GM12878 (cell line): ENCODE results near the gene GPT2. TPM values are rescaled to one million over a fixed set of nuclear protein-coding genes. Genes with fewer than 3 reads are reported as not detected.

ENCODE experiments used
- ATAC-seq: fragments of 200-7000 bp; cut with Tn5 transposase; 3 replicates; pipeline ENCODE4 v1.9.1; 2020; ENCODE audit warnings: mild to moderate bottlenecking, moderate library complexity
- BruUV-seq: library from RNA; stranded (reverse); fragments of 400-500 nt; replicated peaks from 2 replicates; lab custom pipeline; 2021; lab: Mats Ljungman, UMichigan
- CTCF ChIA-PET: fragments of 300-600 bp; sonication (Branson Sonifier 250); formaldehyde crosslinking; extraction: SDS; loops from one replicate; lab custom pipeline; 2021; ENCODE audit warnings: inconsistent platforms; lab: Yijun Ruan, JAX
- POLR2A ChIA-PET: fragments of 350-600 bp; formaldehyde crosslinking; extraction: SDS; loops from one replicate; lab custom pipeline; 2021; ENCODE audit warnings: inconsistent platforms; lab: Charles Lee
- RAD21 ChIA-PET: fragments of 300-600 bp; sonication (Branson Sonifier 250); formaldehyde crosslinking; loops from one replicate; lab custom pipeline; 2023; ENCODE audit warnings: antibody characterized with exemption; ENCODE audit not compliant: unreplicated experiment; lab: Charles Lee
- SMC1A ChIA-PET: fragments of 300-600 bp; sonication (Branson Sonifier 250); formaldehyde crosslinking; loops from one replicate; lab custom pipeline; 2023; ENCODE audit not compliant: unreplicated experiment, uncharacterized antibody; lab: Charles Lee
- DNase-seq: peaks from one replicate; pipeline ENCODE4 v3.0.0-alpha.2; 2011; ENCODE audit warnings: low read depth, low spot score
- FAIRE-seq: peaks from 3 replicates; lab custom pipeline; 2011; peaks lifted over from hg19 to GRCh38; lab: Jason Lieb, UNC
- H2AFZ ChIP-seq: 2 replicates; pipeline ENCODE4 v1.6.0; 2011; ENCODE audit warnings: low read depth, low read length, control low read depth; ENCODE audit not compliant: control insufficient read depth
- H3K27ac ChIP-seq: 2 replicates; pipeline ENCODE4 v1.5.1; 2011; ENCODE audit warnings: control low read depth; ENCODE audit not compliant: control insufficient read depth, insufficient read depth
- H3K27me3 ChIP-seq, 2 experiments: replicated peaks in 1 of 2; 2 replicates each; pipeline versions ENCODE4 v1.6.0 to v1.6.1; 2011; ENCODE audit warnings: low read length in 1 of 2; ENCODE audit not compliant: control insufficient read depth in 2 of 2, insufficient read depth in 2 of 2
- H3K36me3 ChIP-seq, 2 experiments: 2 replicates each; pipeline ENCODE4 v1.5.1; 2011; ENCODE audit warnings: low read length in 1 of 2; ENCODE audit not compliant: control insufficient read depth in 2 of 2, insufficient read depth in 2 of 2
- H3K4me1 ChIP-seq: 2 replicates; pipeline ENCODE4 v1.6.1; 2011; ENCODE audit warnings: mild to moderate bottlenecking, low read length, moderate library complexity, mixed read lengths; ENCODE audit not compliant: control insufficient read depth, insufficient read depth
- H3K4me2 ChIP-seq: 2 replicates; pipeline ENCODE4 v1.6.0; 2011; ENCODE audit warnings: control low read depth; ENCODE audit not compliant: control insufficient read depth, insufficient read depth
- H3K4me3 ChIP-seq: fragments of 200-600 bp; sonication (generic); 2 replicates; pipeline ENCODE4 v1.5.1; 2016
- H3K79me2 ChIP-seq: 2 replicates; pipeline ENCODE4 v1.6.0; 2011; ENCODE audit warnings: low read length; ENCODE audit not compliant: control insufficient read depth, insufficient read depth
- H3K9ac ChIP-seq: 2 replicates; pipeline ENCODE4 v1.8.0; 2011; ENCODE audit warnings: low read length, control low read depth, mixed read lengths; ENCODE audit not compliant: control insufficient read depth, insufficient read depth
- H3K9me3 ChIP-seq: replicated peaks from 3 replicates; pipeline ENCODE4 v1.5.1; 2011; ENCODE audit warnings: mild to moderate bottlenecking, low read length; ENCODE audit not compliant: control insufficient read depth, insufficient read depth
- H4K20me1 ChIP-seq: 2 replicates; pipeline ENCODE4 v1.6.0; 2011; ENCODE audit not compliant: control insufficient read depth, insufficient read depth
- ASH2L ChIP-seq: fragments of 300-600, 200-600 bp; sonication (generic); IDR thresholded peaks from 2 replicates; pipeline ENCODE4 v1.6.1; 2017; ENCODE audit warnings: low read depth, mild to moderate bottlenecking, borderline replicate concordance
- ATF7 ChIP-seq: fragments of 450-650 bp; IDR thresholded peaks from 2 replicates; pipeline ENCODE4 v1.6.1; 2016; ENCODE audit warnings: low read depth, mild to moderate bottlenecking
- DPF2 ChIP-seq: fragments of 450-650 bp; IDR thresholded peaks from 2 replicates; pipeline ENCODE4 v1.6.1; 2017; ENCODE audit warnings: mild to moderate bottlenecking
- MYB ChIP-seq: fragments of 150-350 bp; IDR thresholded peaks from 2 replicates; pipeline ENCODE4 v1.6.1; 2014; ENCODE audit warnings: mild to moderate bottlenecking, low read depth, low read length, borderline replicate concordance
- PAX5 ChIP-seq: IDR thresholded peaks from 2 replicates; pipeline ENCODE4 v1.6.1; 2011; ENCODE audit warnings: low read depth, low read length, borderline replicate concordance
- POLR2A ChIP-seq: IDR thresholded peaks from 2 replicates; pipeline ENCODE4 v1.6.1; 2011; ENCODE audit warnings: low read depth, mild to moderate bottlenecking, low read length
- POU2F2 ChIP-seq: IDR thresholded peaks from 3 replicates; pipeline ENCODE4 v1.6.1; 2011; ENCODE audit warnings: low read depth, mild to moderate bottlenecking, low read length, borderline replicate concordance
- RAD21 ChIP-seq: IDR thresholded peaks from 2 replicates; pipeline ENCODE4 v1.6.1; 2011; ENCODE audit warnings: mild to moderate bottlenecking, low read depth, low read length, moderate library complexity; ENCODE audit not compliant: insufficient read depth
- SMAD1 ChIP-seq: fragments of 450-650 bp; IDR thresholded peaks from 2 replicates; pipeline ENCODE4 v1.6.1; 2018; ENCODE audit warnings: mild to moderate bottlenecking, low read depth; ENCODE audit not compliant: partially characterized antibody
- SMC3 ChIP-seq: IDR thresholded peaks from 2 replicates; pipeline ENCODE4 v1.6.1; 2011; ENCODE audit warnings: low read length, improper control_type of control experiment, borderline replicate concordance
- ZBTB40 ChIP-seq: fragments of 450-650 bp; IDR thresholded peaks from 2 replicates; pipeline ENCODE4 v1.6.1; 2016; ENCODE audit warnings: mild to moderate bottlenecking, moderate library complexity, borderline replicate concordance
- ZZZ3 ChIP-seq: IDR thresholded peaks from 2 replicates; pipeline ENCODE4 v1.6.1; 2011; ENCODE audit warnings: low read depth; ENCODE audit not compliant: control insufficient read depth, insufficient read length
- WGBS: methylation state at CpG from one replicate; pipeline ENCODE4 v1.1.6; 2016; ENCODE audit warnings: low lambda C conversion rate; ENCODE audit not compliant: insufficient replicate concordance, insufficient coverage; ENCODE audit errors: missing lambda C conversion rate; 5-methylcytosine and 5-hydroxymethylcytosine counted together
- in situ Hi-C: fragments of 300-500 bp; cut with MboI; formaldehyde crosslinking; loops from 9 replicates; pipeline ENCODE4 v1.14.3; 2018; ENCODE audit warnings: mixed read lengths
- intact Hi-C: fragments of 100-400 bp; cut with micrococcal nuclease; formaldehyde crosslinking; loops from one replicate; pipeline ENCODE4 v1.14.2; 2022; ENCODE audit not compliant: unreplicated experiment
- polyA plus RNA-seq, 11 experiments: library from polyadenylated mRNA; depleted of rRNA in 4 of 11; unstranded in 6 of 11; stranded (reverse) in 5 of 11; fragments of >200 nt; fragmentation: Nextera tagmentation in 4 of 11; fragmentation: Illumina TruSeq in 1 of 11; extraction: Ambion mirVana in 4 of 11; extraction: Trizol in 1 of 11; gene quantifications; 1 replicate in 1 of 11; 2 replicates in 10 of 11; pipeline versions ENCODE4 v1.2.1 to v1.2.3, GENCODE V29; 2011 to 2016; ENCODE audit warnings: inconsistent platforms in 2 of 11, missing spikeins in 2 of 11, low read depth in 1 of 11
- total RNA-seq, 4 experiments: library from RNA; depleted of rRNA in 3 of 4; stranded (reverse); fragments of >200 nt in 3 of 4; fragmentation: Illumina TruSeq in 1 of 4; extraction: Trizol in 1 of 4; gene quantifications; 2 replicates each; pipeline versions ENCODE4 v1.2.1 to v1.2.3, GENCODE V29; 2013 to 2021
- TF ChIP-seq, protein P1 (sequence below): IDR thresholded peaks from 2 replicates; pipeline ENCODE4 v1.6.1; 2012; ENCODE audit warnings: mild to moderate bottlenecking, low read depth, low read length

The GPT2 gene
- total and polyA plus RNA-seq, 10 of the 15 experiments (the other 5 are each of a cell fraction or from before 2014, with no cell fraction given): 0.45 to 9.9 (median 4.3) TPM

GRCh38 chr16:46853713-46854443 lies 30.3 kb upstream of the GPT2 start:
- Histone ChIP-seq H3K36me3 (no peaks in the 10 kb centered on the region), H3K27ac (no peak overlapping the region), H4K20me1 (no peaks in the 10 kb centered on the region), H2AFZ (peak overlapping the region; percentile 26; the same call in 1 of the 2 replicates), H3K27me3 (no peaks in the 10 kb centered on the region), H3K79me2 (no peaks in the 10 kb centered on the region), H3K4me1 (peaks cover 4% of the 10 kb centered on the region; the same call in 1 of the 2 replicates), H3K9ac (no peak overlapping the region), H3K9me3 (no peaks in the 10 kb centered on the region), H3K4me3 (no peak overlapping the region), H3K4me2 (no peak overlapping the region)
- RAD21 ChIA-PET: interaction anchor here (0.7 to 5.4 kb wide), 32 partner anchors 10 to 1311 kb away, joined by 3 to 77 read pairs (median 4); no protein-coding TSS in a partner anchor
- DNase-seq: no peak
- POLR2A ChIA-PET: interaction anchor here (0.6 to 0.8 kb wide), 3 partner anchors 49 to 298 kb away, joined by 3 to 6 read pairs (median 3); no protein-coding TSS in a partner anchor
- CTCF ChIA-PET: interaction anchor here (0.6 to 5.5 kb wide), 46 partner anchors 9 to 1322 kb away, joined by 3 to 217 read pairs (median 5); partner anchors contain the start of gene GPT2
- peak; percentile 82 for FAIRE-seq
- intact Hi-C loops (loop anchor here (1.0 to 5.0 kb wide), 5 partner anchors 55 to 1313 kb away; no protein-coding TSS in a partner anchor), in situ Hi-C loops (loop anchor here (10.0 kb wide), 1 partner anchor 1311 kb away; no protein-coding TSS in a partner anchor)
- no TSS peak for BruUV-seq
- WGBS: 9% methylated on average over 5 of the region's 5 CpGs
- SMC1A ChIA-PET: interaction anchor here (0.6 to 4.3 kb wide), 29 partner anchors 8 to 1311 kb away, joined by 3 to 70 read pairs (median 5); partner anchors contain the start of gene ORC6
- ATAC-seq: peak; percentile 88
- TF ChIP-seq DPF2 (no peak), ZBTB40 (no peak), POLR2A (no peak), MYB (no peak), POU2F2 (peak; percentile 62; the same call in 1 of the 3 replicates), ZZZ3 (no peak), ATF7 (no peak), PAX5 (no peak), SMC3 (peak; percentile 95), RAD21 (peak; percentile 98), ASH2L (no peak), SMAD1 (no peak)
- TF ChIP-seq, protein P1, sequence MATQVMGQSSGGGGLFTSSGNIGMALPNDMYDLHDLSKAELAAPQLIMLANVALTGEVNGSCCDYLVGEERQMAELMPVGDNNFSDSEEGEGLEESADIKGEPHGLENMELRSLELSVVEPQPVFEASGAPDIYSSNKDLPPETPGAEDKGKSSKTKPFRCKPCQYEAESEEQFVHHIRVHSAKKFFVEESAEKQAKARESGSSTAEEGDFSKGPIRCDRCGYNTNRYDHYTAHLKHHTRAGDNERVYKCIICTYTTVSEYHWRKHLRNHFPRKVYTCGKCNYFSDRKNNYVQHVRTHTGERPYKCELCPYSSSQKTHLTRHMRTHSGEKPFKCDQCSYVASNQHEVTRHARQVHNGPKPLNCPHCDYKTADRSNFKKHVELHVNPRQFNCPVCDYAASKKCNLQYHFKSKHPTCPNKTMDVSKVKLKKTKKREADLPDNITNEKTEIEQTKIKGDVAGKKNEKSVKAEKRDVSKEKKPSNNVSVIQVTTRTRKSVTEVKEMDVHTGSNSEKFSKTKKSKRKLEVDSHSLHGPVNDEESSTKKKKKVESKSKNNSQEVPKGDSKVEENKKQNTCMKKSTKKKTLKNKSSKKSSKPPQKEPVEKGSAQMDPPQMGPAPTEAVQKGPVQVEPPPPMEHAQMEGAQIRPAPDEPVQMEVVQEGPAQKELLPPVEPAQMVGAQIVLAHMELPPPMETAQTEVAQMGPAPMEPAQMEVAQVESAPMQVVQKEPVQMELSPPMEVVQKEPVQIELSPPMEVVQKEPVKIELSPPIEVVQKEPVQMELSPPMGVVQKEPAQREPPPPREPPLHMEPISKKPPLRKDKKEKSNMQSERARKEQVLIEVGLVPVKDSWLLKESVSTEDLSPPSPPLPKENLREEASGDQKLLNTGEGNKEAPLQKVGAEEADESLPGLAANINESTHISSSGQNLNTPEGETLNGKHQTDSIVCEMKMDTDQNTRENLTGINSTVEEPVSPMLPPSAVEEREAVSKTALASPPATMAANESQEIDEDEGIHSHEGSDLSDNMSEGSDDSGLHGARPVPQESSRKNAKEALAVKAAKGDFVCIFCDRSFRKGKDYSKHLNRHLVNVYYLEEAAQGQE: no peak
